Fibroblast of the aortic adventitia (primary cell): Measurements from ENCODE around the gene ROR2. TPM values are rescaled to one million over a fixed set of nuclear protein-coding genes. Genes with fewer than 3 reads are reported as not detected.
"Not testable (repeated sequence)": the region's sequence is repeated elsewhere in the genome, so short reads cannot be mapped to it uniquely, and the experiment has no call there.

ENCODE experiments used
- DNase-seq: peaks from one replicate; pipeline ENCODE4 v3.0.0-alpha.2; 2010; ENCODE audit warnings: low read depth
- H3K4me3 ChIP-seq: 2 replicates; pipeline ENCODE4 v1.5.1; 2011; ENCODE audit warnings: low read depth, mild to moderate bottlenecking, control low read depth, low read length, moderate library complexity
- total RNA-seq: library from RNA; depleted of rRNA; stranded (reverse); fragments of >200 nt; gene quantifications from 2 replicates; pipeline ENCODE4 v1.2.3, GENCODE V29; 2012; ENCODE audit warnings: low replicate concordance
- TF ChIP-seq, protein P1 (sequence below): IDR thresholded peaks from 2 replicates; pipeline ENCODE4 v1.5.1; 2011; ENCODE audit warnings: mild to moderate bottlenecking, low read length, control low read depth, inconsistent platforms; ENCODE audit not compliant: insufficient read depth

ROR2 gene
- total RNA-seq, 1 donor: 13.0 TPM

- TF ChIP-seq, protein P1, sequence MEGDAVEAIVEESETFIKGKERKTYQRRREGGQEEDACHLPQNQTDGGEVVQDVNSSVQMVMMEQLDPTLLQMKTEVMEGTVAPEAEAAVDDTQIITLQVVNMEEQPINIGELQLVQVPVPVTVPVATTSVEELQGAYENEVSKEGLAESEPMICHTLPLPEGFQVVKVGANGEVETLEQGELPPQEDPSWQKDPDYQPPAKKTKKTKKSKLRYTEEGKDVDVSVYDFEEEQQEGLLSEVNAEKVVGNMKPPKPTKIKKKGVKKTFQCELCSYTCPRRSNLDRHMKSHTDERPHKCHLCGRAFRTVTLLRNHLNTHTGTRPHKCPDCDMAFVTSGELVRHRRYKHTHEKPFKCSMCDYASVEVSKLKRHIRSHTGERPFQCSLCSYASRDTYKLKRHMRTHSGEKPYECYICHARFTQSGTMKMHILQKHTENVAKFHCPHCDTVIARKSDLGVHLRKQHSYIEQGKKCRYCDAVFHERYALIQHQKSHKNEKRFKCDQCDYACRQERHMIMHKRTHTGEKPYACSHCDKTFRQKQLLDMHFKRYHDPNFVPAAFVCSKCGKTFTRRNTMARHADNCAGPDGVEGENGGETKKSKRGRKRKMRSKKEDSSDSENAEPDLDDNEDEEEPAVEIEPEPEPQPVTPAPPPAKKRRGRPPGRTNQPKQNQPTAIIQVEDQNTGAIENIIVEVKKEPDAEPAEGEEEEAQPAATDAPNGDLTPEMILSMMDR: no peak
- DNase-seq: no peak
- no peak overlapping the region for H3K4me3 ChIP-seq
Measured at GRCh38 chr9:91803970-91804752, 145.9 kb downstream of the ROR2 start.

GRCh38 chr9:91803151-91803940 is 146.7 kb downstream of the ROR2 start:
- TF ChIP-seq, protein P1: no peak
- peak; percentile 37 for DNase-seq
- no peak overlapping the region for H3K4me3 ChIP-seq

DNA sequence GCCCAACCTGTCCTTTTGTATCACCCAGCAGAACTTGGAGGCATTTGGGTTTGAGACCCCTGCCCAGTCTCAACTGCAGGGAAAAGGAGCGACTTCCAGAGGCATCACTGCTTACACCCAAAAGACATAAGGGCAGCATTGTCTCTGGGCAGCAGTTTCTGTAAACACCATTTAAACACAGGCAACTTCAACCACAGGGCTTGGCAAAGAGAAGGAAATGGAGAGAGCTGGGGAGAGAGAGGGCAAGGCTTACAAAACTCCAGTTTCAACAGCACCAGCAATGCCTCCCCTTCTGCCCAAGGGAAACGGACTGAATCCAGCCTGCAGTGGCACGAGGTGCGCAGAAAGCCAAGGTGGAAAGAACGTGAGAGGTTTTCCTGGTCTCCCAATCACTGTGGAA is 147.6 kb downstream of the ROR2 start:
- TF ChIP-seq, protein P1: no peak
- peak; percentile 27 for DNase-seq

DNA sequence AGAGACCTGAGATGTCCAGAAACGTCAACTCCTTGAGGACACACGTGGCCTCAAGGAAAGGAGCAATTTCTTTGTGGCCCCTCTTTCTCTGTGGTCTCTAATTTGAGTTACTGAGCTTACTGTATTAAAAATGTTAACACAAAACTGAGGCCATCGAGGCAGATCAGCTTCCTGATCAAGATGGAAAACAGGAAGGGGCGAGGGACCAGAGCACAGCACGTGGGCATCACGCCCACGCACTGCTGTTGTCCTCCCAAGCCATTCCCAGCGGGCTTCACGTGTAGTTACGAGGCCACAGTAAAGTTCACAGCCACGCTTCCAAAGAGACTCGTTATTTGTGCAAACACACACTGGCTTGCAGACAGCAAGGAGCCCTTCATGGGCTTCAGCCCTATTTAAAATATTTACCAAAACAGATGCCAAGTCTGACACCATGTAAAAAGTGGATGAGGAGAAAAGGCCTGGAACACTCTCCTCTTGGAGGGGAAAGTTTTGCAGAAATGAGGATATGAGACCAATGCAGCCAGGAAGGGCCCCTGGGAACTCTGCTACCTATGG is 149.5 kb downstream of the ROR2 start:
- DNase-seq: no peak
- no peak overlapping the region for H3K4me3 ChIP-seq
- TF ChIP-seq, protein P1: no peak

More for the DNA sequence above, 147.6 kb downstream of the ROR2 start:
- H3K4me3 ChIP-seq: no peak overlapping the region

DNA sequence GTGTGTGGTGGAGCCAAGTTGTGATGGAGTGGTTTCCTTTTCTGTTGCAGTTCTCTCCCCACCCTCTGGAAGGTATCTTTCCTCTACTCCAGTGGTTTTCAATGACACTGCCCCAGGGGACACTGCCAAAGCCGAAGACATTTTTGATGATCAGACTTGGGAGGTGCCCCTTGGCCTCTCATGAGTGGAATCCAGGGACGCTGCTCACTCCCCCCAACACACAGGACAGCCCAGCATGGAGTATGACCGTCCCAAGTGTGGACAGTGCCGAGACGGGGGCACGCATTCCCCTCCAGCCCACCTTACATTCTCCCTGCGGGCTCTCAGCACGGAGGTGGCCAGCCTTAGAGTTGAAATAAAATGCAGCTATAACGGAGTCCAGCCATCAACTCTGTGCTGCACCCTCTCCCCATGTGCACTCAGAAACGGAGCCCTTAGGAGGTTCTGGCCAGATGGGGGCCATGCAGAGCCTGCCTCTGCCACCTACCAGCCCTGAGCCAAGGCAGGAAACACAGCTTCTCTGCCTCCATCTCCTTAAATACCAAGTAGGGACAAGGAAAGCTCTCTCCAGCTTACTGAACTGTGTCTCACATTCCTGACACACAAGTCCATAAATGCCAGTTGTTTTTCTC is 150.8 kb downstream of the ROR2 start:
- TF ChIP-seq, protein P1: no peak
- DNase-seq: no peak
- no peak overlapping the region for H3K4me3 ChIP-seq

DNA sequence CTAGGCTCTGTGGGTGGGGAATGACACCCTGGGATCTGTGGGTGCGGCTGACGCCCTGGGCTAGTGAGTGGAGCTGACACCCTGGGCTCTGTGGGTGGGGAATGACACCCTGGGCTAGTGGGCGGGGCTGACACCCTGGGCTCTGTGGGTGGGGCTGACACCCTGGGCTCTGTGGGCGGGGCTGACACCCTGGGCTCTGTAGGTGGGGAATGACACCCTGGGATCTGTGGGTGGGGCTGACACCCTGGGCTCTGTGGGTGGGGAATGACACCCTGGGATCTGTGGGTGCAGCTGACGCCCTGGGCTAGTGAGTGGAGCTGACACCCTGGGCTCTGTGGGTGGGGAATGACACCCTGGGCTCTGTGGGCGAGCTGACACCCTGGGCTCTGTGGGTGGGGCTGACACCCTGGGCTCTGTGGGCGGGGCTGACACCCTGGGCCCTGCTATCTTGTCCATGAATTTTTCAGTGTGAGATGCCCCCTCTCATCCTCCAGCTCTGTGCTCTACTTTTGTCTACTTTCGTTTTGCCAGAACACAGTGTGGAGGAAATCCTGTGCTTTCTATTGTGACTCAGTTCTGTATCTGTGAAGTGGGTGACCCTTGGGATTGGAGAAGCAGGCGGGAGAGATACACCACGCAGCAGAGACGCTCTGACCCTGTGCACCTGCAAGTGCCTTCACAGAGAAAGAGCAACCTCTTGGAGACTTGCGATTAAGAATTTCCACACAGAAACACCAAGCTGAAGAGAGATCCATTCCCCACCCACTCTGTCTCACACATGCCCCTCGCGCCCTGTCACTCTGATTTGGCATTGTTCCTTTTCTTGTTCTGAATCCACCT is 151.5 kb downstream of the ROR2 start:
- not testable (repeated sequence) for H3K4me3 ChIP-seq, DNase-seq

DNA sequence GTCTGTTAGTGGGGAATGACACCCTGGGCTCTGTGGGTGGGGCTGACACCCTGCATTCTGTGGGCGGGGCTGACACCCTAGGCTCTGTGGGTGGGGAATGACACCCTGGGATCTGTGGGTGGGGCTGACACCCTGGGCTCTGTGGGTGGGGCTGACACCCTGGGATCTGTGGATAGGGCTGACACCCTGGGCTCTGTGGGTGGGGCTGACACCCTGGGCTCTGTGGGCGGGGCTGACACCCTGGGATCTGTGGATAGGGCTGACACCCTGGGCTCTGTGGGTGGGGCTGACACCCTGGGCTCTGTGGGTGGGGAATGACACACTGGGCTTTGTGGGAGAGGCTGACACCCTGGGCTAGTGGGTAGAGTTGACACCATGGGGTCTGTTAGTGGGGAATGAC is 152.5 kb downstream of the ROR2 start:
- not testable (repeated sequence) for H3K4me3 ChIP-seq, DNase-seq

GRCh38 chr9:91796516-91796915 is 153.5 kb downstream of the ROR2 start:
- not testable (repeated sequence) for H3K4me3 ChIP-seq, DNase-seq
